CD4-positive, alpha-beta T cell treated with Interleukin-15 for 1 hour (primary cell): ENCODE data around the gene TRIM63.

Source experiments
- DNase-seq: peaks from one replicate; pipeline ENCODE4 v3.0.0-alpha.2; 2020

The TRIM63 gene

DNA sequence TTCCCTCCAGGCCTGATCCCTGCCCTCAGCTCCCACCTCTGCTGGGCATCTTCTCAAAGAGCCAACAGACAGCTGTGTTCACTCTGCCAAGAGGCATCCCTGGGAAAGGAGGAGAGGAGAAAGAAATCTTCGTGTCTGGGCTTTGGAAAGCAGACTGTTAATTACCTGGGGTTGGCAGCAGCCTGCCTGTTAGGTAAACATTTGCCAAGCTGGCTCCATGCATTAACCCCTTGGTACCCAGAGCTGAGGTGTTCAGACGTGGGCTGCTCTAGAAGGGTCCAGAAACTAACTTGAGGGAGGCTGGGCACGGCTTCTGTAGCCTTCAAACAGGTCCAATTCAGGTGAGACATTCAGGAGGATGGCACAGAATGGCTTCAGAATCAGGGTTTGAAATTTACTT, 54.6 kb downstream of the TRIM63 start:
- DNase-seq, result no peak

DNA sequence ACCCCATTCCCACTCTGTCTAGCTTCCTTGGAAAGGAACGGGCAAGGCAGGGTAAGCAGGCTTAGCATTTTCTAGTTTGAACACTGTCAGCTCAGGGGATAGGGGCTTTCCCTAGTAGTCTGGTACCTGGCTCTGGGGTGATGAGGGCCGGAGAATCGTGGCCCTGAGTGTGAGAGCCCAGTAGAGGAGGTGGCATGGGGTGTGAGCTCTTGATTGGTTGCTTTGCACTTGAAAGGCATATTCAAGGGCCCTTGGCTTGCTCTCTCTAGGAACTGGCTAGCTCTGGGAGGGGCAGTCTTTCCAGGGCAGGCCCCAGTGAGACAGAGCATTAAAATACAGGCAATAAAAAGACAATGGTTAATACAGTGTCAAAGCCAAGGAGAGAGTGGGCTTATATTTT, 56.6 kb downstream of the TRIM63 start:
- DNase-seq, result no peak

DNA sequence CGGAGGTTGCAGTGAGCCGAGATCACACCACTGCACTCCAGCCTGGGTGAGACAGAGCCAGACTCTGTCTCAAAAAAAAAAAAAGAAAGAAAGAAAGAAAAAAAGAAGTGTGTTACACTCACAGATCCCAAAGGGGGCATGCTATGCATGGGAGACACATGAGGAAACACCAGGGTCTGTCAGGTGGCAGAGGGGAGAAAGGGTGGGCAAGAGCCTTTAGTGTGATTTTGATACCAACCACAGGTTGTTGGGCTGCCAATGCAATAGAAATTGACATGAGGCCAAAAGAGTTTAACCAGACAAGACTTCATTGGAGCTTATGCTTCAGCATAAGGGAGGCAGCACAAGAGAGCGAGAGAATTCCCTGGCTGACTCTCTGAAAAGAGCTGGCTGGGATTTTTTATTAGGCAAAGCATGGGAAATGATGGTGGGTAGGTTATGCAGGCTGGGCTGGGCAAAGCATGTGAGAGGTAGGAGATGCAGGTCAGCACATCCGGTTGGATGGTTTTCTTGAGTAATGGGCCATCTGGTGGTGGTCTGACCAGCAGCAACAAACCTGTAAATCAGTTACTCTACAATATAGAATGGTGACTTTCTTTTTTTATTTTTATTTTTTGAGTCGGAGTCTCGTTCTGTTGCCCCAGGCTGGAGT, 57.5 kb downstream of the TRIM63 start:
- DNase-seq, result no peak

DNA sequence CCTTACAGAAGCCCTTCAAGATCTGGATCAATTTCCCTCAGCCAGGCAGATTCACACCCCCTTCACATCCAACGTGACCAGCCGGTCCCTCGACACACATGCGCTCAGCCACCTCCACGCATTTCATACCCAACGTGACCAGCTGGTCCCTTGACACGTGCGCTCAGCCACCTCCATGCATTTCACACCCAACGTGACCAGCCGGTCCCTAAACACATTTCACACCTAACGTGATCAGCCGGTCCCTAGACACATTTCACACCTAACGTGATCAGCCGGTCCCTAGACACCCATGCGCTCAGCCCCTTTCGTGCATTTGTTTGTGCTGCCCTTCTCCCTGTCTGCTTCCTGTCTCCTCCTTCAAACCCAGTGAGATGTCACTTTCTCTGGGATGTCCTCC, 60.7 kb downstream of the TRIM63 start:
- no peak for DNase-seq

- no peak for DNase-seq
These were observed 61.9 kb downstream of the TRIM63 start for GRCh38 chr1:26005434-26006105.

DNA sequence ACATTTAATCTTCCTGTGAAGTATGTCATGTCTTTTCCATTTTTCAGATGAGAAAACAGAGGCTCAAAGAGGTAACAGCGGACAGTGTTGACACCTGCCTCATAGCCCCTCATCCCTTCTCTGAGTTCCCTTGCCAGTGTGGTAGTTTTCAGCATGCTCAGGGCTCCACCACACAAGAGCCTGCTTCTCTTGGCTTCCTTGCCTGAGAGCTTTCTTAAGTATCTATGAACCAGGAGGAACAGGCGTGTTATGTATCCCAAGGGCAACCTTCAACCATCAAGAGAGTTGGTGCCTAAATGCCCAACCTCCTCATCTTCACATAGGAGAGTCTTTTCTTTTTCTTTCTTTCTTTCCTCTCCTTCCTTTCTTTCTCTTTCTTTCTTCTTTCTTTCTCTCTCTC, 63.7 kb downstream of the TRIM63 start:
- DNase-seq, result no peak

DNA sequence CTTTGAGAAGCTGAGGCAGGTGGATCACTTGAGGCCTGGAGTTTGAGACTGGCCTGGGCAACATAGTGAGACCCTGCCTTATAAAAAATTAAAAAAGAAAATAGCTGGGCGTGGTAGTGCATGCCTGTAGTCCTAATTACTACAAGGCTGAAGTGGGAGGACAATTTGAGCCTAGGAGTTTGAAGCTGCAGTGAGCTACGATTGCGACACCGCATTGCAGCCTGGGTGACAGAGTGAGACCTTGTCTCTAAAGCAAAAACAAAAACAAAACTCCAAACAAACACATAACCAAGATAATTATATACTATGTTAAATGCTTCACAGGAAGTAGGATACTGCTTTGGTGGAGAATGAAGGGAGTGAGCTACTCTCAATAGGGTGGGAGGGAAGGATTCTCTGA, 64.2 kb downstream of the TRIM63 start:
- no peak for DNase-seq
